Colonic mucosa (tissue), 4 donors: ENCODE measurements around the gene KCNN3. TPM values are rescaled to one million over a fixed set of nuclear protein-coding genes. Genes with fewer than 3 reads are reported as not detected.
"Not testable (repeated sequence)": the region's sequence is repeated elsewhere in the genome, so short reads cannot be mapped to it uniquely, and the experiment has no call there.

Experiments used
- DNase-seq: peaks from one replicate; pipeline ENCODE4 v3.0.0-alpha.2; 2020
- H3K27ac ChIP-seq: fragments of 200-600 bp; one replicate; pipeline ENCODE4 v1.8.0; 2021
- H3K27me3 ChIP-seq: fragments of 200-600 bp; one replicate; pipeline ENCODE4 v1.8.0; 2021
- H3K36me3 ChIP-seq: fragments of 200-600 bp; one replicate; pipeline ENCODE4 v1.8.0; 2021
- H3K4me1 ChIP-seq: fragments of 200-600 bp; one replicate; pipeline ENCODE4 v1.8.0; 2021; ENCODE audit warnings: mild to moderate bottlenecking
- H3K4me3 ChIP-seq: fragments of 200-600 bp; one replicate; pipeline ENCODE4 v1.8.0; 2021
- H3K9ac ChIP-seq, 2 donors: one replicate each; pipeline ENCODE4 v1.7.0; 2013; ENCODE audit warnings: control low read depth in 2 of 2, low read depth in 2 of 2, low read length in 2 of 2
- H3K9me3 ChIP-seq: fragments of 200-600 bp; one replicate; pipeline ENCODE4 v1.8.0; 2021
- CTCF ChIP-seq: fragments of 200-600 bp; IDR thresholded peaks from one replicate; pipeline ENCODE4 v1.8.0; 2022; ENCODE audit warnings: antibody characterized with exemption, mild to moderate bottlenecking
- intact Hi-C: fragments of 100-400 bp; cut with DNase I; formaldehyde crosslinking; loops from one replicate; pipeline ENCODE4 v1.14.1; 2022
- total RNA-seq, 2 donors: library from RNA; stranded (reverse); fragmentation: NEBNext Ultra II Directional in 1 of 2; extraction: Animal tissue kit (Norgen Biotek cat#: 25700) in 1 of 2; gene quantifications; one replicate each; pipeline ENCODE4 v1.2.1, GENCODE V29; 2021
- donor health status: healthy.
- donor health status: DM: no; HTN: no; CAD: no.
- donor health status: DM: no; HTN: no; CAD: no.

Gene KCNN3
- total RNA-seq, 2 donors from 2014 or later, result 0.99 to 2.5 TPM

GRCh38 chr1:154683820-154684219 lies 186.3 kb downstream of the KCNN3 start:
- Histone ChIP-seq H3K9ac (no peak overlapping the region), H3K9me3 (no peaks in the 10 kb centered on the region), H3K4me1 (no peaks in the 10 kb centered on the region), H3K27me3 (no peaks in the 10 kb centered on the region), H3K27ac (no peak overlapping the region), H3K36me3 (no peaks in the 10 kb centered on the region), H3K4me3 (no peak overlapping the region)
- TF ChIP-seq CTCF, result no peak
- intact Hi-C loops, result no loop called here
- no peak for DNase-seq

GRCh38 chr1:154682254-154682653 lies 187.8 kb downstream of the KCNN3 start:
- H3K9me3 ChIP-seq, result no peaks in the 10 kb centered on the region
- no peak for DNase-seq
- no peak overlapping the region for H3K27ac ChIP-seq
- H3K27me3 ChIP-seq, result no peaks in the 10 kb centered on the region
- intact Hi-C loops, result no loop called here
- H3K4me1 ChIP-seq, result no peaks in the 10 kb centered on the region
- no peaks in the 10 kb centered on the region for H3K36me3 ChIP-seq
- TF ChIP-seq CTCF, result no peak
- no peak overlapping the region for H3K4me3 ChIP-seq
- no peak overlapping the region for H3K9ac ChIP-seq

GRCh38 chr1:154677844-154678243 lies 192.2 kb downstream of the KCNN3 start:
- H3K4me3 ChIP-seq, H3K9ac ChIP-seq, H3K36me3 ChIP-seq, H3K27ac ChIP-seq, H3K27me3 ChIP-seq, DNase-seq, H3K4me1 ChIP-seq, H3K9me3 ChIP-seq, intact Hi-C loops: not testable (repeated sequence)

GRCh38 chr1:154676847-154677246 lies 193.2 kb downstream of the KCNN3 start:
- DNase-seq, H3K9me3 ChIP-seq, intact Hi-C loops, H3K9ac ChIP-seq, H3K27me3 ChIP-seq, H3K4me3 ChIP-seq, H3K36me3 ChIP-seq, H3K27ac ChIP-seq, H3K4me1 ChIP-seq: not testable (repeated sequence)

GRCh38 chr1:154674456-154674855 lies 195.6 kb downstream of the KCNN3 start:
- H3K27me3 ChIP-seq, DNase-seq, H3K9me3 ChIP-seq, intact Hi-C loops, H3K4me3 ChIP-seq, H3K4me1 ChIP-seq, H3K27ac ChIP-seq, H3K9ac ChIP-seq, H3K36me3 ChIP-seq: not testable (repeated sequence)

- H3K4me3 ChIP-seq, H3K9ac ChIP-seq, H3K9me3 ChIP-seq, H3K27ac ChIP-seq, H3K36me3 ChIP-seq, H3K27me3 ChIP-seq, H3K4me1 ChIP-seq, intact Hi-C loops, DNase-seq: not testable (repeated sequence)
These were observed 197.8 kb downstream of the KCNN3 start for GRCh38 chr1:154672245-154672644.

GRCh38 chr1:154671412-154671811 lies 198.7 kb downstream of the KCNN3 start:
- DNase-seq, H3K9me3 ChIP-seq, H3K4me1 ChIP-seq, H3K9ac ChIP-seq, H3K36me3 ChIP-seq, H3K4me3 ChIP-seq, intact Hi-C loops, H3K27me3 ChIP-seq, H3K27ac ChIP-seq: not testable (repeated sequence)

- not testable (repeated sequence) for H3K27ac ChIP-seq
These were observed 199.5 kb downstream of the KCNN3 start for GRCh38 chr1:154670310-154671270.

More at GRCh38 chr1:154670310-154671270, 199.5 kb downstream of the KCNN3 start:
- H3K9ac ChIP-seq, H3K4me1 ChIP-seq, H3K36me3 ChIP-seq, intact Hi-C loops, H3K9me3 ChIP-seq, H3K4me3 ChIP-seq, H3K27me3 ChIP-seq, DNase-seq: not testable (repeated sequence)
